Renal pelvis (tissue), 4 donors: ENCODE data around the gene MBNL2. TPM values are rescaled to one million over a fixed set of nuclear protein-coding genes. Genes with fewer than 3 reads are reported as not detected.

Source experiments
- DNase-seq: peaks from one replicate; pipeline ENCODE4 v3.0.0-alpha.2; 2013
- polyA plus RNA-seq, 3 donors: library from polyadenylated mRNA; unstranded; fragments of 120-200 nt; gene quantifications; one replicate each; pipeline ENCODE4 v1.2.1, GENCODE V29; 2013; ENCODE audit not compliant: insufficient read length in 3 of 3

The MBNL2 gene
- polyA plus RNA-seq, 3 donors, result 51.2 to 69.0 (median 68.7) TPM

GRCh38 chr13:97321101-97321500 is 99.0 kb downstream of the MBNL2 start:
- DNase-seq, result no peak

DNA sequence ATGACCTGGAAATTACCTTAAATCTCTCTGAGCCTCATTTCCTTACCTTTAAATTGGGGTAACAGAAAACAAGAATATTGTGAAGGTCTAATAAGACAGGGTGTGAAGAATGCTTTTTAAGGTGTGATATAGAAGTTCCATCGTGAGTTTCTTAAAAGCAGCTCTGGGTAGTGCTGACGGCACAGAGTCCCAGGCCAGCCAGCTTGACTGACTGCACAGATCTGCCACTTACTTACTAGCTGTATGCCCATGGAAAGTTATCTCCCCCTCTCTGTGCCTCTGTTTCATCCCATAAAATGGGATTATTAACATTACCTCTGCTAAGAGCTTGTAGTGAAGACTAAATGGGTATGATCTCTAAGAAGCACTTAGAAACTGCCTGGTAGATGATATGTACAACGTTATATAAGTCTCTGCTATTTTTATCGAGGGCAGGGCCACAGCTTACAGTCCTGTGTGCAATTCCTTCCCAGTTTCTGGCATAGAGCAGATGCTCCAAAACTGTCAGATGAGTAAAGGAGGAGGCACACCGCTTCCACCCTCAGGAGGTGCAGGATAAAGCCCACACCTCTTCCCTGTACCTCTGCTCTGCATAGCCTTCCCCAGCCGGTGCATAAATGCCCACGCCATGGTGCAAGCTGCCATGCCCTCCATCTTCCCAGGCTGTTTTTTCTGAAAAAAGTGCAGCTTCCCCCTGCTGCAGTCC is 99.6 kb downstream of the MBNL2 start:
- no peak for DNase-seq

- DNase-seq, result no peak
Observed at GRCh38 chr13:97322740-97323342, 100.7 kb downstream of the MBNL2 start.

DNA sequence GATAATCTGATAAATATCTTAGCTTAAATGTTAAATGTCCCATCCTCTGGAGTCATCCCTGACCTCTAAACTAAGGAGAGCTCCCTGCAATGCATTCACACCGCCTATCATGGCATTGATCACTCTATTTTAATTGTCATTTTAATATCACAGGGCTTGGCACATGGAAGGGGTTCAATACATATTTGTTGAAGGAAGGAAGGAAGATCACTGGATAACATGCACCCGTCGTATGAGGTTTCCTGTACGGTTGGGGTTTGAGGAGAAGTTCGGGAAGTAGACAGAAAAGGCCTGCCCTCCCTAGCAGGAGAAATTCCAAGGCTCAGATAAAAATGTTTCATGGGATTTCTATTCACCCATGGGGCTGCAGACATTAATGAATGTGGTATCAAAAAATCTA is 102.0 kb downstream of the MBNL2 start:
- no peak for DNase-seq

DNA sequence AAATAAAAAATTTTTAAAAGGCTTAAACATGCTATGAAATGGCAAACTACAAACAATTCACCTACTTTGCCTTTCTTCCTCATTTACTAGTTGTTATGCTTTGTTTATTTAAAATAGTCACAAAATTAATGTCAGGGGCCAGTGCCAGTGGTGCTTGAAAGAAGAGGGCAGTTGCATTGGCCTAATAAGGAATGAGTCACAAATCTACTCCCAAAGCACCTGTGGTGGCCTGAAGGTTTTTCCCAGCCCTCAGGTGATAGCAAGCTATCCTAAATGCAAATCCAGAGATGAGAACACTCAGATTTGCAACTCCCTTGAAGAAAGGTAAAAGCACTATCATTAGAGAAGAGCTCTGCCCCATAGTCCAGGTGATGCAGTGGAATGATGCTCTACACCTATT is 103.6 kb downstream of the MBNL2 start:
- no peak for DNase-seq

GRCh38 chr13:97327086-97327485 is 105.0 kb downstream of the MBNL2 start:
- no peak for DNase-seq

DNA sequence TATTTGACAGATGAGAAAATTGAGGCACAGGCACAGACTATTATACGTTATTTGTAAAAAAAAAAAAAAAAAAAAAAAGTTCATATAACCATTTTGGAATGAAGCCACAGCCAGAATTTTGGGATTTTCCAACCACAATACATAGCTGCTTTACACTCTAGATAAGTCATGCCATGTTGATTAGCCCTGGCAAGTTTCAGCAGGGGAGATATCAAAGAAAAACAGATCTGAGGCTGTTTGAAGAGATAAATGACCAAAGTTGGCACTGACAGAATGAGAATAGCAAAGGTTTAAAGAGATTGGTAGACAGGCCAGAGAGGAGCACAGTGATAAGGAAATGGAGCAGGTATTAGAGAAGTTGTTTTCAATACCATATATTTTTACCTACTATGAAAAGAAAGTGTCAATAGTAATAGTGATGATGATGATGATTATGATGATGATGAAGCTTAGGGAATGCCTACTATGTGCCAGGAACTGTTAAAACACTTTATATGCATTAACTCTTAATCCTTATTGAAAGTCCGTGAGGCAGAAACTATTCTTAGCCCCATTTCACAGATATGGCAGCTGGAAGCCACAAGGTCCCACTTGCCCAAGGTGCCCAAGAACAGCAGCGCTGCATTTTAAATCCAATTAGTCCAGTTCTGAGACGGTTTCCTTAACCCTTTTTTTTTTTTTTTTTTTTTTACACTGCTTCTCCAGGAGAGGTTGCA is 105.5 kb downstream of the MBNL2 start:
- DNase-seq, result no peak

DNA sequence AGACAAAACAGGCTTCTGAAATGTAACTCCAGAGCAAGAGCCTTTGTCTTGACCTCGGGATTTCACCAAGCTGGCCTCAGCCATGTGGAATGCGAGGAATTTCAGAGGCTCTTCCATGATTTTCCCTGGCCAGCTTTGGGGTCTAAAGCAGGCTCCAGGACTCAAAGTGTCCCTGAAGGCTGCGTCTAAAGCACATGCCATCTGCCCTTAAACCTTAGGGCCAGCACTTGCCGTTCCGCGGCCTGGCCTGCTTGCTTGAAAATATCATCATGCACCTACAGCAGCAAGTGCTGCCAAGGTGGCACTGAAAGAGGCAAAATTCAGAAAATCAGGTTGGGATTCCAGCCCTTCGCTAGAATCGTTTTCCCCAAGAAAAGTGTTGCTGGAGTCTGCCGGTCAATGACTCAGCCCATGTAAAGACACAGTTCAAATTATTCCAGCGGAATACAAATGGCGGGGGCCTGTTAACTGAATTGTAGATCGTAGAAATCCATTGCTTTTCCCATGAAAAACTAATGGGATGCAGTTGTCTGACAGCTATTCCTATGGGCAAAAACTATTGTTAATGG is 106.2 kb downstream of the MBNL2 start:
- DNase-seq, result peak; percentile 66

- DNase-seq, result no peak
Observed at GRCh38 chr13:97329331-97329730, 107.2 kb downstream of the MBNL2 start.

GRCh38 chr13:97330448-97330847 is 108.3 kb downstream of the MBNL2 start:
- no peak for DNase-seq

- no peak for DNase-seq
Observed at GRCh38 chr13:97332742-97333141, 110.6 kb downstream of the MBNL2 start.

GRCh38 chr13:97333983-97334382 is 111.8 kb downstream of the MBNL2 start:
- DNase-seq, result no peak

DNA sequence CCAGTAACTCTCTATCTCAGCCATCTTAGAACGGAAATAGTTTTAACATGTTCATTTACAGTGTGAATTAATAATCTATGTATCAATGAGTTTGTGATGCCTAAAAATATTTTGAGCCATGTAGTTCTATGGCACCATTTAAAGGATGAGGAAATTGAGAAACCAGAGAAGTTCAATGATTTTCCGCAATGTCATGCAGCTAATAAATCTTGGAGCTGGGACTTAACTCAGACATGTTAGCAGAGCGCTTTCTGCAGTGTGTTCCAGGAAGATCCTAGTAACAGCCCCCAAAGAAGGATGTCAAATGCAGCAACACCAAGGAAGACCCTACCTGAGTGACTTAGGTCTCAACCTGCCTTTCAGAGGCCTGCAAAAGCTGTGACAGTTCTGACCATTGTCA is 112.6 kb downstream of the MBNL2 start:
- no peak for DNase-seq

DNA sequence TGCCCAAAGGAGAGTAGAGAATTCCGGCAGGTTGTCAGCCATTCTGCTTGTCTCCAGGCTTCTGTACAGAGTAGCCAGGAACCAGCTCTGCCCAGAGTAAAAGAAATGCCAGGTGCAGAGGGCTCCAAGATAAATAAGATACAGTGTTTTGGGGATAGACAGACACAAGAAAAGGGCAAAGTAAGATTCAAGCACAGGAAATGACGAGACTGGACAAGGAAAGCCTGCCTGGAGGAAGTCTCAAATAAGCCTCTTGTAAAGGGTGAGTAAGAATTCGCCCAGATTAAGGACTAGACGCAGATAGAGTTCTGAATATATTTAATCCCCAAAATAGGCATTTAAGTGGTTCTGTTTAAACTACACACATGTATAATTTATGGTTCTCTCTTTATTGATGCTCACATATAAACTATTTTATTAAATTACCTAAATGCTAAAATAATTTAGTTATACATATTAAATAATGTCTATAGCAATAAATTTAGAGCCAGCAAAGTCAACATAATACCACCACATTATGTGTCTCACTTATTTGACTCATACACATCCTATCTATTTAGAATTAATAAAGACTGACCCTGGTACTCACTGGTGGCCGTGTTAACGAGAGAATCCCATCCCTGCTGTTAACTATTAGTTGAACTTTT is 113.5 kb downstream of the MBNL2 start:
- DNase-seq, result no peak

- DNase-seq, result no peak
Observed at GRCh38 chr13:97337985-97338499, 115.9 kb downstream of the MBNL2 start.

- no peak for DNase-seq
Observed at GRCh38 chr13:97338571-97338970, 116.4 kb downstream of the MBNL2 start.

DNA sequence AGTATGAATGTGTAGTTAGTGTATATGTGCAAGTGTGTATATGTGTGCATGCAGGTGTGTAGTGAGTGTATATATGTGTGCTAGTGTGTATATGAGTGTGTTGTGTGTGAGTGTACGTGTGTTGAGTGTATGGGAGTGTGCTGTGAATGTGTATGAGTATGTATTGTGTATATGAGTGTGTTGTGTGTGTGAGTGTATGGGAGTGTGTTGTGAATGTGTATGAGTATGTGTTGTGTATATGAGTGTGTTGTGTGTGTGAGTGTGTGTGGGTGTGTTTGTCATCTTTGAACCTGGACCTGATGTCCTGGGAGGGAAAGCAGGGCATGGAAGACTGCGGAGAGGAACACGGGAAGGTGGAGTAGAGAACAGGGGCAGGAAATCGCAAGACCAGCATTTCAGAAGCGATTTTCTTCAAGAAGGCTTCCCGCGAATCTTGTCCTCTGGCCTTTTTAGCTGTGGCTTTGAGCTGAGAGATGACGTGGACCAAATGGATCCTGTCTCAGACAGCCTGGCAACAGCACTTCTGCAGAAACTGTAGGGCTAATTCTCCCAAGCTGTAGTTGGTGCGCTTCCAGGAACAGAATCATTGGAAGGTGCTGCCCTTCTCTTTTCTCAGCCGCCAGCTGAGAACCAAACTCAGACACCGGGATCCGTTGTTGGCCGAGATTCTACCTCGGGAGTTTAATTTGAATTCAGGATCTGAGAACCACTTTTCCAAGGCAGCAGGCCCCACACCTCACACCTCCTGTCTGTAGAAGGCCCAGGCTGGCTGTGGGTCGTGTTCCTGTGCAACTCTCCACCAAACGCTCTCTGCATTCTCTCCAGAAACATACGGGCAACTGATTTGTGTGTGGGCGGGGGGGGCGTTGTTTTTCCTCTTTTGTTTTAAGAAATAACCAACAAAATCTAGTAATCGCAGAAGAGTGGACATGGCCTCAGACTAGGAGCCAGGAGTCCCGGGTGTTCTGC is 117.2 kb downstream of the MBNL2 start:
- DNase-seq, result peak; percentile 48

GRCh38 chr13:97339988-97340749 is 118.0 kb downstream of the MBNL2 start:
- DNase-seq, result no peak

- no peak for DNase-seq
Observed at GRCh38 chr13:97341135-97341534, 119.0 kb downstream of the MBNL2 start.

- no peak for DNase-seq
Observed at GRCh38 chr13:97342136-97342535, 120.0 kb downstream of the MBNL2 start.
